ENCODE measurements around the gene KRTAP5-1. TPM values are rescaled to one million over a fixed set of nuclear protein-coding genes. Genes with fewer than 3 reads are reported as not detected.

KRTAP5-1 gene
- total RNA-seq, 4 donors from 2014 or later: not detected

GRCh38 chr11:1536065-1536843, 48.8 kb downstream of the KRTAP5-1 start:
- Histone ChIP-seq H3K4me3 (no peak overlapping the region), H3K36me3 (peaks cover 0 to 18% (median 0%) of the 10 kb centered on the region in 3 donors), H3K4me1 (peaks cover 0 to 23% (median 0%) of the 10 kb centered on the region in 4 donors), H3K27ac (peak overlapping the region in 1 of 4 donors; percentile 17), H3K27me3 (no peaks in the 10 kb centered on the region), H3K9me3 (no peaks in the 10 kb centered on the region)
- no peak for TF ChIP-seq CTCF (IDR thresholded peaks at IDR 0.05)
- TF ChIP-seq POLR2A (IDR thresholded peaks at IDR 0.05): no peak
- no peak for DNase-seq

- H3K4me1 ChIP-seq: peaks cover 0 to 29% (median 0%) of the 10 kb centered on the region in 4 donors
- H3K36me3 ChIP-seq: peaks cover 0 to 18% (median 0%) of the 10 kb centered on the region in 3 donors
- TF ChIP-seq CTCF (IDR thresholded peaks at IDR 0.05) (no peak), POLR2A (IDR thresholded peaks at IDR 0.05) (no peak)
- H3K9me3 ChIP-seq: no peaks in the 10 kb centered on the region
- no peaks in the 10 kb centered on the region for H3K27me3 ChIP-seq
- DNase-seq: no peak
- H3K27ac ChIP-seq: no peak overlapping the region
- H3K4me3 ChIP-seq: no peak overlapping the region
Observed at GRCh38 chr11:1534682-1535081, 50.4 kb downstream of the KRTAP5-1 start.

Other genes with a start within 250 kb of the KRTAP5-1 start
- gene BRSK2, start 195.3 kb downstream of the KRTAP5-1 start, total RNA-seq: 1 to 10 TPM in 1 of 4 donors, under 1 TPM in 2, not detected in 1; 0.35 to 6.4 (median 0.40) TPM
- gene MOB2, start 98.5 kb downstream of the KRTAP5-1 start, total RNA-seq: 10 to 100 TPM; 34.7 to 50.4 (median 40.5) TPM
- gene DUSP8, start 13.0 kb downstream of the KRTAP5-1 start, total RNA-seq: 10 to 100 TPM in 3 of 4 donors, 1 to 10 TPM in 1; 2.5 to 18.4 (median 13.2) TPM
- not detected for gene KRTAP5-2, start 13.0 kb upstream of the KRTAP5-1 start, total RNA-seq
- gene KRTAP5-3, start 23.2 kb upstream of the KRTAP5-1 start, total RNA-seq: not detected
- not detected for gene KRTAP5-4, start 36.9 kb upstream of the KRTAP5-1 start, total RNA-seq
- not detected for gene KRTAP5-5, start 44.5 kb upstream of the KRTAP5-1 start, total RNA-seq
- gene KRTAP5-6, start 111.9 kb upstream of the KRTAP5-1 start, total RNA-seq: not detected
- gene IFITM10, start 165.3 kb upstream of the KRTAP5-1 start, total RNA-seq: 1 to 10 TPM in 3 of 4 donors, under 1 TPM in 1; 0.88 to 5.0 (median 3.4) TPM
- 1,000 to 10,000 TPM in 2 of 4 donors, 100 to 1,000 TPM in 2; 129 to 1,688 (median 1,221) TPM for gene CTSD, start 178.6 kb upstream of the KRTAP5-1 start, total RNA-seq
- gene SYT8, start 249.7 kb upstream of the KRTAP5-1 start, total RNA-seq: 10 to 100 TPM in 3 of 4 donors, not detected in 1; 21.3 to 57.6 (median 44.6) TPM

Measured in Peyer's patch (tissue), 4 donors.